NB4 (cell line): ENCODE data around the gene SLC35F1.

Experiments
- CTCF ChIP-seq: IDR thresholded peaks from one replicate; pipeline ENCODE4 v1.5.1; 2012; ENCODE audit warnings: low read depth, low read length
- MYC ChIP-seq: IDR thresholded peaks from 2 replicates; pipeline ENCODE4 v1.6.1; 2011; ENCODE audit warnings: low read depth, low read length
- POLR2A ChIP-seq: IDR thresholded peaks from 2 replicates; pipeline ENCODE4 v1.6.1; 2011; ENCODE audit warnings: mild to moderate bottlenecking; ENCODE audit not compliant: insufficient read length; ENCODE audit errors: extremely low read depth

- TF ChIP-seq CTCF (no peak), MYC (no peak), POLR2A (no peak)
These were observed 195.3 kb downstream of the SLC35F1 start for GRCh38 chr6:118102401-118102800.
